Left ventricle myocardium inferior (tissue), 1 donor: Measurements from ENCODE around the gene SLC43A2. TPM values are rescaled to one million over a fixed set of nuclear protein-coding genes. Genes with fewer than 3 reads are reported as not detected.

Experiments
- DNase-seq: peaks from one replicate; pipeline ENCODE4 v3.0.0-alpha.2; 2020
- H3K27ac ChIP-seq: fragments of 200-600 bp; replicated peaks from 2 replicates; pipeline ENCODE4 v1.8.0; 2021
- H3K27me3 ChIP-seq: fragments of 200-600 bp; 2 replicates; pipeline ENCODE4 v1.8.0; 2021; ENCODE audit warnings: low read depth
- H3K36me3 ChIP-seq: fragments of 200-600 bp; 2 replicates; pipeline ENCODE4 v1.8.0; 2021
- H3K4me1 ChIP-seq: fragments of 200-600 bp; 2 replicates; pipeline ENCODE4 v1.8.0; 2021
- H3K4me3 ChIP-seq: fragments of 200-600 bp; 2 replicates; pipeline ENCODE4 v1.8.0; 2021; ENCODE audit warnings: mild to moderate bottlenecking, moderate library complexity
- H3K9me3 ChIP-seq: fragments of 200-600 bp; replicated peaks from 2 replicates; pipeline ENCODE4 v1.8.0; 2021
- CTCF ChIP-seq: fragments of 200-600 bp; IDR thresholded peaks from 2 replicates; pipeline ENCODE4 v1.8.0; 2021; ENCODE audit warnings: antibody characterized with exemption, mild to moderate bottlenecking, borderline replicate concordance
- intact Hi-C: fragments of 100-400 bp; cut with micrococcal nuclease; formaldehyde crosslinking; loops from one replicate; pipeline ENCODE4 v1.11.0; 2022
- total RNA-seq: library from RNA; stranded (reverse); fragmentation: NEBNext Ultra II Directional; extraction: Animal tissue kit (Norgen Biotek cat#: 25700); gene quantifications from one replicate; pipeline ENCODE4 v1.2.1, GENCODE V29; 2021
- donor health status: DM: no; HTN: yes; CAD: no; lungs with severe emphysema.

Gene SLC43A2
- total RNA-seq, 1 donor from 2014 or later = 4.0 TPM

GRCh38 chr17:1578029-1578428 is 50.6 kb downstream of the SLC43A2 start:
- intact Hi-C loops = loop anchor here (10.0 kb wide), 1 partner anchor 47 kb away; the partner anchor contains the start of gene SLC43A2
- Histone ChIP-seq H3K36me3 (no peaks in the 10 kb centered on the region), H3K4me1 (peaks cover 43% of the 10 kb centered on the region), H3K4me3 (no peak overlapping the region), H3K27me3 (no peaks in the 10 kb centered on the region), H3K9me3 (no peaks in the 10 kb centered on the region), H3K27ac (peak overlapping the region; percentile 85)
- no peak for TF ChIP-seq CTCF
- no peak for DNase-seq

- Histone ChIP-seq H3K36me3 (no peaks in the 10 kb centered on the region), H3K9me3 (no peaks in the 10 kb centered on the region), H3K27ac (peak overlapping the region; percentile 85), H3K27me3 (no peaks in the 10 kb centered on the region), H3K4me1 (peaks cover 43% of the 10 kb centered on the region), H3K4me3 (no peak overlapping the region)
- intact Hi-C loops = loop anchor here (10.0 kb wide), 1 partner anchor 47 kb away; the partner anchor contains the start of gene SLC43A2
- DNase-seq = no peak
- TF ChIP-seq CTCF = no peak
These were observed 51.0 kb downstream of the SLC43A2 start for GRCh38 chr17:1577583-1578013.

- intact Hi-C loops = loop anchor here (10.0 kb wide), 1 partner anchor 48 kb away; the partner anchor contains the start of gene SLC43A2
These were observed 51.5 kb downstream of the SLC43A2 start for GRCh38 chr17:1577182-1577581.

GRCh38 chr17:1576500-1576899 is 52.1 kb downstream of the SLC43A2 start:
- Histone ChIP-seq H3K27me3 (no peaks in the 10 kb centered on the region), H3K9me3 (no peaks in the 10 kb centered on the region), H3K27ac (peak overlapping the region; percentile 85), H3K36me3 (no peaks in the 10 kb centered on the region), H3K4me1 (peaks cover 43% of the 10 kb centered on the region), H3K4me3 (no peak overlapping the region)
- intact Hi-C loops = loop anchor here (10.0 kb wide), 1 partner anchor 48 kb away; the partner anchor contains the start of gene SLC43A2
- no peak for TF ChIP-seq CTCF
- DNase-seq = no peak

More at GRCh38 chr17:1577182-1577581, 51.5 kb downstream of the SLC43A2 start:
- no peaks in the 10 kb centered on the region for H3K9me3 ChIP-seq
- DNase-seq = peak; percentile 88
- no peak overlapping the region for H3K4me3 ChIP-seq
- peak overlapping the region; percentile 85 for H3K27ac ChIP-seq
- H3K4me1 ChIP-seq = peaks cover 43% of the 10 kb centered on the region
- no peak for TF ChIP-seq CTCF
- H3K27me3 ChIP-seq = no peaks in the 10 kb centered on the region
- no peaks in the 10 kb centered on the region for H3K36me3 ChIP-seq

GRCh38 chr17:1574697-1575471 is 53.8 kb downstream of the SLC43A2 start:
- TF ChIP-seq CTCF = no peak
- Histone ChIP-seq H3K36me3 (no peaks in the 10 kb centered on the region), H3K9me3 (no peaks in the 10 kb centered on the region), H3K4me1 (peaks cover 43% of the 10 kb centered on the region), H3K4me3 (no peak overlapping the region), H3K27ac (peak overlapping the region; percentile 73), H3K27me3 (no peaks in the 10 kb centered on the region)
- no peak for DNase-seq
- intact Hi-C loops = loop anchor here (10.0 kb wide), 1 partner anchor 50 kb away; the partner anchor contains the start of gene SLC43A2
